ENCODE measurements around the gene BTG4. TPM values are rescaled to one million over a fixed set of nuclear protein-coding genes. Genes with fewer than 3 reads are reported as not detected.

The BTG4 gene
- total and polyA plus RNA-seq, 2 of the 8 experiments (the other 6 are each of a cell fraction or from before 2014, with no cell fraction given): 0.06 TPM; not detected in 1

DNA sequence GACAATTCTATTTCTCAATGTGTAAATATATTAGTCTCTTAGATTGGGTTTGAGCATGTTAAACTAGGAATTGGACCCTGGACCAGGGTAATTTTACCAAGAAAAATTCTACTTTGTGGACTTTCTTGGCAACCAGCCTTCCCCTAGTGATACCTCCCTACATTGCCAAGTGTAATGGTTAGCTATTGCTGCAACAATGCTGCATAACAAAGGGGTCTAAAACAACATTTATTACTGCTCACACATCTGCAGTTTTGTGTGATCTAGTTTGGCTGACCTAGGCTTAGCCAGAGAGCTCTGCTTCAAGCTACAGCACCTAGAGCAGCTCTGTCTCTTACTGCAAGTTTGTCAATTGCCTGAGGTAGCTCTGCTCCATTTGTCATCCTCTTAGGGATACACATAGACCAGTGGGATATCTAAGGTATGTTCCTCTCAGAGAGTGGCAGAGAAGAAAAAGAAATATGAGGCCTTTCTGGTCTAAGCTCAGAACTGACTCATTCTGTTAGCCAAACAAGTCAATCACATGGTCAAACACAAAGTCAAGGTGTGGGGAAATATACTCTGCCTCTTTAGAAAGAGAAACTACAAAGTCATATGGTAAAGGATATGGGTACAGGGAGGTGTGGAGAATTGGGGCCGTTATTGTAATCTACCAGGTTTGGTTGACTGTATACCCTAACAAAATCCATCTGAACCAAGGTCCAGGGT lies 26.4 kb upstream of the BTG4 start (continued):
- no peak for TF ChIP-seq RFX5 (IDR thresholded peaks at IDR 0.05; ENCODE audit: borderline replicate concordance, low read depth, low read length)
- no peak for TF ChIP-seq TAF7 (optimal IDR thresholded peaks at IDR 0.05; ENCODE audit: borderline replicate concordance, low read depth, low read length)
- TF ChIP-seq SIX5 (IDR thresholded peaks at IDR 0.05; ENCODE audit: low read depth, low read length): no peak

Measured in H1 (cell line).